HepG2 (cell line): ENCODE data around the gene GBP1. TPM values are rescaled to one million over a fixed set of nuclear protein-coding genes. Genes with fewer than 3 reads are reported as not detected.

Experiments
- CEBPG ChIP-seq: IDR thresholded peaks from 2 replicates; pipeline ENCODE4 v1.6.1; 2016
- CENPX ChIP-seq: sonication (generic); formaldehyde crosslinking; IDR thresholded peaks from 2 replicates; pipeline ENCODE4 v1.9.0; 2021; ENCODE audit warnings: mild to moderate bottlenecking, missing genetic modification reagents, moderate library complexity
- CHCHD3 ChIP-seq: sonication (generic); formaldehyde crosslinking; IDR thresholded peaks from 2 replicates; pipeline ENCODE4 v1.8.0; 2022; ENCODE audit warnings: mild to moderate bottlenecking, missing genetic modification reagents, moderate library complexity
- CHD2 ChIP-seq: IDR thresholded peaks from 2 replicates; pipeline ENCODE4 v1.6.1; 2011; ENCODE audit warnings: low read depth, low read length, improper control_type of control experiment
- IRF2 ChIP-seq: IDR thresholded peaks from 2 replicates; pipeline ENCODE4 v1.6.1; 2018; ENCODE audit warnings: missing genetic modification reagents, missing compliant biosample characterization
- JDP2 ChIP-seq: sonication (generic); formaldehyde crosslinking; IDR thresholded peaks from 2 replicates; pipeline ENCODE4 v1.8.1; 2022; ENCODE audit warnings: missing genetic modification reagents, borderline replicate concordance
- JUNB ChIP-seq: sonication (generic); formaldehyde crosslinking; IDR thresholded peaks from 2 replicates; pipeline ENCODE4 v1.8.0; 2022; ENCODE audit warnings: missing genetic modification reagents, mild to moderate bottlenecking, borderline replicate concordance
- MED8 ChIP-seq: sonication (generic); formaldehyde crosslinking; IDR thresholded peaks from 2 replicates; pipeline ENCODE4 v1.8.1; 2023; ENCODE audit warnings: mild to moderate bottlenecking, missing genetic modification reagents; ENCODE audit not compliant: insufficient replicate concordance
- MZF1 ChIP-seq: sonication (generic); formaldehyde crosslinking; IDR thresholded peaks from 2 replicates; pipeline ENCODE4 v1.8.1; 2023; ENCODE audit warnings: mild to moderate bottlenecking, missing genetic modification reagents, borderline replicate concordance
- SNAI1 ChIP-seq: sonication (generic); formaldehyde crosslinking; IDR thresholded peaks from 2 replicates; pipeline ENCODE4 v1.5.0; 2020; ENCODE audit warnings: mild to moderate bottlenecking, missing genetic modification reagents, borderline replicate concordance
- TCF7L2 ChIP-seq: IDR thresholded peaks from 2 replicates; pipeline ENCODE4 v1.6.1; 2011; ENCODE audit warnings: mild to moderate bottlenecking, low read depth, low read length, moderate library complexity
- TSC22D2 ChIP-seq: sonication (generic); formaldehyde crosslinking; IDR thresholded peaks from 2 replicates; pipeline ENCODE4 v1.5.1; 2020; ENCODE audit warnings: missing genetic modification reagents, mild to moderate bottlenecking, borderline replicate concordance
- WIZ ChIP-seq: sonication (generic); formaldehyde crosslinking; IDR thresholded peaks from 2 replicates; pipeline ENCODE4 v1.5.1; 2020; ENCODE audit warnings: mild to moderate bottlenecking, missing genetic modification reagents
- ZBTB7B ChIP-seq: sonication (generic); formaldehyde crosslinking; IDR thresholded peaks from 2 replicates; pipeline ENCODE4 v1.4.0; 2020; ENCODE audit warnings: missing genetic modification reagents
- ZKSCAN5 ChIP-seq: sonication (generic); formaldehyde crosslinking; IDR thresholded peaks from 2 replicates; pipeline ENCODE4 v1.5.1; 2020; ENCODE audit warnings: mild to moderate bottlenecking, missing genetic modification reagents
- ZNF260 ChIP-seq: sonication (generic); formaldehyde crosslinking; IDR thresholded peaks from 2 replicates; pipeline ENCODE4 v1.4.0; 2020; ENCODE audit warnings: missing genetic modification reagents, low read depth, mild to moderate bottlenecking, borderline replicate concordance
- ZNF333 ChIP-seq: sonication (generic); formaldehyde crosslinking; IDR thresholded peaks from 2 replicates; pipeline ENCODE4 v1.4.0; 2020; ENCODE audit warnings: mild to moderate bottlenecking, missing genetic modification reagents, borderline replicate concordance
- ZNF564 ChIP-seq: sonication (generic); formaldehyde crosslinking; IDR thresholded peaks from 2 replicates; pipeline ENCODE4 v1.8.1; 2023; ENCODE audit warnings: mild to moderate bottlenecking, missing genetic modification reagents
- ZNF841 ChIP-seq: sonication (generic); formaldehyde crosslinking; IDR thresholded peaks from 2 replicates; pipeline ENCODE4 v1.8.1; 2023; ENCODE audit warnings: missing genetic modification reagents, borderline replicate concordance
- ZNF850 ChIP-seq: sonication (generic); formaldehyde crosslinking; conservative IDR thresholded peaks from 2 replicates; pipeline ENCODE4 v1.9.0; 2021; ENCODE audit warnings: mild to moderate bottlenecking, missing genetic modification reagents
- ZSCAN9 ChIP-seq: IDR thresholded peaks from 2 replicates; pipeline ENCODE4 v1.6.1; 2016; ENCODE audit warnings: borderline replicate concordance
- polyA plus RNA-seq, 8 experiments: library from polyadenylated mRNA; depleted of rRNA in 3 of 8; stranded (reverse) in 7 of 8; unstranded in 1 of 8; fragments of >200 nt; fragmentation: Illumina TruSeq in 4 of 8; extraction: Trizol in 4 of 8; gene quantifications; 2 replicates each; pipeline versions ENCODE4 v1.2.1 to v1.2.3, GENCODE V29; 2011 to 2016; ENCODE audit warnings: low read depth in 4 of 8, missing spikeins in 1 of 8, mixed read lengths in 1 of 8; ENCODE audit not compliant: insufficient read depth in 1 of 8
- total RNA-seq, 5 experiments: library from RNA; depleted of rRNA; stranded (reverse); fragments of >200 nt; fragmentation: Illumina TruSeq; extraction: Trizol; gene quantifications; 2 replicates each; pipeline ENCODE4 v1.2.3, GENCODE V29; 2016; ENCODE audit warnings: low read depth in 1 of 5
- TF ChIP-seq, protein P1 (sequence below): sonication (generic); formaldehyde crosslinking; IDR thresholded peaks from 2 replicates; pipeline ENCODE4 v1.4.0; 2020; ENCODE audit warnings: missing genetic modification reagents, borderline replicate concordance
- TF ChIP-seq, protein P2 (sequence below): sonication (generic); formaldehyde crosslinking; IDR thresholded peaks from 2 replicates; pipeline ENCODE4 v1.8.1; 2022; ENCODE audit warnings: mild to moderate bottlenecking, missing genetic modification reagents
- TF ChIP-seq, protein P3 (sequence below): sonication (generic); formaldehyde crosslinking; IDR thresholded peaks from 2 replicates; pipeline ENCODE4 v1.4.0; 2020; ENCODE audit warnings: missing genetic modification reagents

GBP1 gene
- total and polyA plus RNA-seq, 2 of the 13 experiments (the other 11 are each of a cell fraction or from before 2014, with no cell fraction given): 0.62 to 2.3 TPM

DNA sequence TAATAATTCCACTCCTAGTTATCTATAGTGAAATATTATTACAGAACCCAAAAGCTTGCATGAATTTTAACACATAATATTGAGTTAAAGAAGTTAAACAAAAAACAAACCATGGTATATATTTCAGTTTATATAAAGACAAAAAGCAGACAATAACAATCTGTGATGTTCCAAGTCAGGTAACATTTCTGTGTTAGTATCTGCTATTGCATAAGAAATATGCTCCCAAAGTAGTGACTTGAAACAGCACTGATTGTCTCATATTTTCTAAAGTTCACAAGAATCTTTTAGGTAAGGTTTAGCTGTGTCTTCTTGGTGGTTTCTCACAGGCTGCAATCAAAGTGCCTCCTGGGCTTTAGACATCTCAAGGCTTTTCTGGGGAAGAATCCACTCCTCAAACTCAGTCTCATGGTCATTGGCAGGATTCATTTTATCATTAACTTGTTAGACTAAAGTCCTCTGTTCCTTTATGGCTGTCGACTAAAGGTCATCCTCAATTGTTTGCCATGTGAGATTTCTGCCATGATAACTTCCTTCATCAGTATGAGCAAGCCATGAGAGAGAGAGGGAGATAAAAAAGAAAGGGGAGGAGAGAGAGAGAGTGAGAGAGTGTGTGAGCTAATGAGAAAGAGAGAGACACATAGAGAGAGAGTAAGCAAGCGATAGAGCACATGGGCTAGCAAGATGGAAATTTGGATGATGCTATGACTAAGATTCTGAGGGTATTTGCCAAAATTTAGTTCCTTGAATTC, 19.9 kb downstream of the GBP1 start (continued):
- TF ChIP-seq, protein P1, sequence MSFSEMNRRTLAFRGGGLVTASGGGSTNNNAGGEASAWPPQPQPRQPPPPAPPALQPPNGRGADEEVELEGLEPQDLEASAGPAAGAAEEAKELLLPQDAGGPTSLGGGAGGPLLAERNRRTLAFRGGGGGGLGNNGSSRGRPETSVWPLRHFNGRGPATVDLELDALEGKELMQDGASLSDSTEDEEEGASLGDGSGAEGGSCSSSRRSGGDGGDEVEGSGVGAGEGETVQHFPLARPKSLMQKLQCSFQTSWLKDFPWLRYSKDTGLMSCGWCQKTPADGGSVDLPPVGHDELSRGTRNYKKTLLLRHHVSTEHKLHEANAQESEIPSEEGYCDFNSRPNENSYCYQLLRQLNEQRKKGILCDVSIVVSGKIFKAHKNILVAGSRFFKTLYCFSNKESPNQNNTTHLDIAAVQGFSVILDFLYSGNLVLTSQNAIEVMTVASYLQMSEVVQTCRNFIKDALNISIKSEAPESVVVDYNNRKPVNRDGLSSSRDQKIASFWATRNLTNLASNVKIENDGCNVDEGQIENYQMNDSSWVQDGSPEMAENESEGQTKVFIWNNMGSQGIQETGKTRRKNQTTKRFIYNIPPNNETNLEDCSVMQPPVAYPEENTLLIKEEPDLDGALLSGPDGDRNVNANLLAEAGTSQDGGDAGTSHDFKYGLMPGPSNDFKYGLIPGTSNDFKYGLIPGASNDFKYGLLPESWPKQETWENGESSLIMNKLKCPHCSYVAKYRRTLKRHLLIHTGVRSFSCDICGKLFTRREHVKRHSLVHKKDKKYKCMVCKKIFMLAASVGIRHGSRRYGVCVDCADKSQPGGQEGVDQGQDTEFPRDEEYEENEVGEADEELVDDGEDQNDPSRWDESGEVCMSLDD (CRISPR knock-in tag): no peak
- TF ChIP-seq ZNF841 (CRISPR knock-in tag) (no peak), TCF7L2 (no peak), ZBTB7B (CRISPR knock-in tag) (peak; percentile 54; the same call in 1 of the 2 replicates), CHCHD3 (no peak), JDP2 (no peak), JUNB (CRISPR knock-in tag) (no peak; the same call in 1 of the 2 replicates), ZNF850 (no peak), ZKSCAN5 (no peak), CHD2 (no peak), SNAI1 (CRISPR knock-in tag) (no peak), ZNF564 (CRISPR knock-in tag) (no peak), ZSCAN9 (CRISPR knock-in tag) (no peak), CEBPG (CRISPR knock-in tag) (no peak; the same call in 1 of the 2 replicates), WIZ (CRISPR knock-in tag) (no peak), MED8 (CRISPR knock-in tag) (no peak), TSC22D2 (no peak), ZNF333 (CRISPR knock-in tag) (no peak), IRF2 (CRISPR knock-in tag) (peak; percentile 61; the same call in 1 of the 2 replicates), MZF1 (no peak), ZNF260 (CRISPR knock-in tag) (no peak), CENPX (CRISPR knock-in tag) (no peak)
- TF ChIP-seq, protein P2, sequence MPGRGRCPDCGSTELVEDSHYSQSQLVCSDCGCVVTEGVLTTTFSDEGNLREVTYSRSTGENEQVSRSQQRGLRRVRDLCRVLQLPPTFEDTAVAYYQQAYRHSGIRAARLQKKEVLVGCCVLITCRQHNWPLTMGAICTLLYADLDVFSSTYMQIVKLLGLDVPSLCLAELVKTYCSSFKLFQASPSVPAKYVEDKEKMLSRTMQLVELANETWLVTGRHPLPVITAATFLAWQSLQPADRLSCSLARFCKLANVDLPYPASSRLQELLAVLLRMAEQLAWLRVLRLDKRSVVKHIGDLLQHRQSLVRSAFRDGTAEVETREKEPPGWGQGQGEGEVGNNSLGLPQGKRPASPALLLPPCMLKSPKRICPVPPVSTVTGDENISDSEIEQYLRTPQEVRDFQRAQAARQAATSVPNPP (CRISPR knock-in tag): no peak
- TF ChIP-seq, protein P3, sequence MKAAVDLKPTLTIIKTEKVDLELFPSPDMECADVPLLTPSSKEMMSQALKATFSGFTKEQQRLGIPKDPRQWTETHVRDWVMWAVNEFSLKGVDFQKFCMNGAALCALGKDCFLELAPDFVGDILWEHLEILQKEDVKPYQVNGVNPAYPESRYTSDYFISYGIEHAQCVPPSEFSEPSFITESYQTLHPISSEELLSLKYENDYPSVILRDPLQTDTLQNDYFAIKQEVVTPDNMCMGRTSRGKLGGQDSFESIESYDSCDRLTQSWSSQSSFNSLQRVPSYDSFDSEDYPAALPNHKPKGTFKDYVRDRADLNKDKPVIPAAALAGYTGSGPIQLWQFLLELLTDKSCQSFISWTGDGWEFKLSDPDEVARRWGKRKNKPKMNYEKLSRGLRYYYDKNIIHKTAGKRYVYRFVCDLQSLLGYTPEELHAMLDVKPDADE (CRISPR knock-in tag): no peak
